Measurements from ENCODE around the gene DNAJB14. TPM values are rescaled to one million over a fixed set of nuclear protein-coding genes. Genes with fewer than 3 reads are reported as not detected.

DNAJB14 gene
- total and polyA plus RNA-seq, 2 experiments from 2014 or later, result 24.9 to 27.3 TPM

DNA sequence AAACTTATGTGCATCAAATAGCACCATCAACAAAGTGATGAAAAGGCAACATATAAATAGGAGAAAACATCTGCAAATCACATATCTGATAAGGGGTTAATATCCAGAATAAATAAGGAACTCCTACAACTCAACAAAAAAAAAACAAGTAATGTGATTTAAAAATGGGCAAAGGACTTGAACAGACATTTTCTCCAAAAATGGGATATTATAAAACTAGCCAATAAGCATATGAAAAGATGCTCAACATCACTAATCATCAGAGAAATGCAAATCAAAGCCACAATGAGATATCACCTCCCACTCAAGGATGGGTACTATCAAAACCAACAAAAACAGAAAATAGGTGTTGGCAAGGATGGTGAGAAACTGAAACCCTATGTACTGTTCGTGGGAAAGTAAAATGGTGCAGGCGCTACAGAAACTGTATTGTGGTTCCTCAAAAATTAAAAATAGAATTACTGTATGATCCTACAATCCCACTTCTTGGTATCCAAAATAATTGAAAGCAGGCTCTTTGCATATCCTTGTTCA, 2.4 kb downstream of the DNAJB14 start (continued):
- TF ChIP-seq, protein P1, sequence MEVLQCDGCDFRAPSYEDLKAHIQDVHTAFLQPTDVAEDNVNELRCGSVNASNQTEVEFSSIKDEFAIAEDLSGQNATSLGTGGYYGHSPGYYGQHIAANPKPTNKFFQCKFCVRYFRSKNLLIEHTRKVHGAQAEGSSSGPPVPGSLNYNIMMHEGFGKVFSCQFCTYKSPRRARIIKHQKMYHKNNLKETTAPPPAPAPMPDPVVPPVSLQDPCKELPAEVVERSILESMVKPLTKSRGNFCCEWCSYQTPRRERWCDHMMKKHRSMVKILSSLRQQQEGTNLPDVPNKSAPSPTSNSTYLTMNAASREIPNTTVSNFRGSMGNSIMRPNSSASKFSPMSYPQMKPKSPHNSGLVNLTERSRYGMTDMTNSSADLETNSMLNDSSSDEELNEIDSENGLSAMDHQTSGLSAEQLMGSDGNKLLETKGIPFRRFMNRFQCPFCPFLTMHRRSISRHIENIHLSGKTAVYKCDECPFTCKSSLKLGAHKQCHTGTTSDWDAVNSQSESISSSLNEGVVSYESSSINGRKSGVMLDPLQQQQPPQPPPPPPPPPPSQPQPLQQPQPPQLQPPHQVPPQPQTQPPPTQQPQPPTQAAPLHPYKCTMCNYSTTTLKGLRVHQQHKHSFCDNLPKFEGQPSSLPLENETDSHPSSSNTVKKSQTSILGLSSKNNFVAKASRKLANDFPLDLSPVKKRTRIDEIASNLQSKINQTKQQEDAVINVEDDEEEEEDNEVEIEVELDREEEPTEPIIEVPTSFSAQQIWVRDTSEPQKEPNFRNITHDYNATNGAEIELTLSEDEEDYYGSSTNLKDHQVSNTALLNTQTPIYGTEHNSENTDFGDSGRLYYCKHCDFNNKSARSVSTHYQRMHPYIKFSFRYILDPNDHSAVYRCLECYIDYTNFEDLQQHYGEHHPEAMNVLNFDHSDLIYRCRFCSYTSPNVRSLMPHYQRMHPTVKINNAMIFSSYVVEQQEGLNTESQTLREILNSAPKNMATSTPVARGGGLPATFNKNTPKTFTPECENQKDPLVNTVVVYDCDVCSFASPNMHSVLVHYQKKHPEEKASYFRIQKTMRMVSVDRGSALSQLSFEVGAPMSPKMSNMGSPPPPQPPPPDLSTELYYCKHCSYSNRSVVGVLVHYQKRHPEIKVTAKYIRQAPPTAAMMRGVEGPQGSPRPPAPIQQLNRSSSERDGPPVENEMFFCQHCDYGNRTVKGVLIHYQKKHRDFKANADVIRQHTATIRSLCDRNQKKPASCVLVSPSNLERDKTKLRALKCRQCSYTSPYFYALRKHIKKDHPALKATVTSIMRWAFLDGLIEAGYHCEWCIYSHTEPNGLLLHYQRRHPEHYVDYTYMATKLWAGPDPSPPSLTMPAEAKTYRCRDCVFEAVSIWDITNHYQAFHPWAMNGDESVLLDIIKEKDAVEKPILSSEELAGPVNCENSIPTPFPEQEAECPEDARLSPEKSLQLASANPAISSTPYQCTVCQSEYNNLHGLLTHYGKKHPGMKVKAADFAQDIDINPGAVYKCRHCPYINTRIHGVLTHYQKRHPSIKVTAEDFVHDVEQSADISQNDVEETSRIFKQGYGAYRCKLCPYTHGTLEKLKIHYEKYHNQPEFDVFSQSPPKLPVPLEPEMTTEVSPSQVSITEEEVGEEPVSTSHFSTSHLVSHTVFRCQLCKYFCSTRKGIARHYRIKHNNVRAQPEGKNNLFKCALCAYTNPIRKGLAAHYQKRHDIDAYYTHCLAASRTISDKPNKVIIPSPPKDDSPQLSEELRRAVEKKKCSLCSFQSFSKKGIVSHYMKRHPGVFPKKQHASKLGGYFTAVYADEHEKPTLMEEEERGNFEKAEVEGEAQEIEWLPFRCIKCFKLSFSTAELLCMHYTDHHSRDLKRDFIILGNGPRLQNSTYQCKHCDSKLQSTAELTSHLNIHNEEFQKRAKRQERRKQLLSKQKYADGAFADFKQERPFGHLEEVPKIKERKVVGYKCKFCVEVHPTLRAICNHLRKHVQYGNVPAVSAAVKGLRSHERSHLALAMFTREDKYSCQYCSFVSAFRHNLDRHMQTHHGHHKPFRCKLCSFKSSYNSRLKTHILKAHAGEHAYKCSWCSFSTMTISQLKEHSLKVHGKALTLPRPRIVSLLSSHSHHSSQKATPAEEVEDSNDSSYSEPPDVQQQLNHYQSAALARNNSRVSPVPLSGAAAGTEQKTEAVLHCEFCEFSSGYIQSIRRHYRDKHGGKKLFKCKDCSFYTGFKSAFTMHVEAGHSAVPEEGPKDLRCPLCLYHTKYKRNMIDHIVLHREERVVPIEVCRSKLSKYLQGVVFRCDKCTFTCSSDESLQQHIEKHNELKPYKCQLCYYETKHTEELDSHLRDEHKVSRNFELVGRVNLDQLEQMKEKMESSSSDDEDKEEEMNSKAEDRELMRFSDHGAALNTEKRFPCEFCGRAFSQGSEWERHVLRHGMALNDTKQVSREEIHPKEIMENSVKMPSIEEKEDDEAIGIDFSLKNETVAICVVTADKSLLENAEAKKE (CRISPR knock-in tag; IDR thresholded peaks at IDR 0.05), result no peak
- TF ChIP-seq EZH2 (IDR thresholded peaks at IDR 0.05; ENCODE audit: low read depth, unreplicated experiment) (no peak), POLR2AphosphoS5 (IDR thresholded peaks at IDR 0.05; ENCODE audit: low read depth) (no peak), ZNF114 (CRISPR knock-in tag; IDR thresholded peaks at IDR 0.05) (no peak), ZNF331 (CRISPR knock-in tag; IDR thresholded peaks at IDR 0.05; ENCODE audit: low read depth) (no peak)

DNA sequence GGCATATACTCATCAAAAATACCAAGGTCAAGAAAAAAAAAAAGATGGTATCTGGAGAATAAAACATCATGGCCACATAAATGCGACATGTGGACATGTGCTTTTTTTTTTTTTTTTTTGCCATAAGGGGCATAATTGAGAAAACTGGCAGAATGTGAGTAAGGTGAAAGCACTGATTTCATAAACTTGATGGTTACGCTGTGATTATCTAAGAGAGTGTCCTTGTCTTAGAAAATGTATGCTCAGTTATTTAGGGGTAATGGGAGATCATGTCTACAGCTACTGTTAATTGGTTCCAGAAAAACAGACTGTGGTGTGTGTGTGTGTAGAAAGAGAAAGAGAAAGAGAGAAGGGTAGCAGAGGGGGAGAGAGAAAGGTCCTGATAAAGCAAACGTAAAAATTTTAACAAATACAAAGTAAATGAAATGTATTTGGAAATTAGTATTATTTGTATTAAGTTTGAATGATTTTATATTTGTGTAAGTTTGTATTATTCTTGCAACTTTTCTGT, 8.1 kb downstream of the DNAJB14 start:
- no peak overlapping the region for H3K27ac ChIP-seq (ENCODE audit: low read depth)
- no peak overlapping the region for H3K4me3 Mint-ChIP-seq
- no peak overlapping the region for H3K4me3 ChIP-seq
- H3K27ac Mint-ChIP-seq, result no peak overlapping the region
- H3K4me1 Mint-ChIP-seq, result no peaks in the 10 kb centered on the region; the same call in 2 of the 3 replicates
- H2AFZ ChIP-seq, result no peak overlapping the region
- H3K27me3 Mint-ChIP-seq (ENCODE audit: insufficient read depth, low read depth, poor library complexity), result no peaks in the 10 kb centered on the region
- H4K20me1 ChIP-seq (replicated peaks; ENCODE audit: insufficient read depth), result peaks cover 7% of the 10 kb centered on the region
- no peak for ATAC-seq
- H3K4me2 ChIP-seq, result no peak overlapping the region
- H3K9me3 Mint-ChIP-seq, result peaks cover 16% of the 10 kb centered on the region
- H3K4me1 ChIP-seq (ENCODE audit: insufficient read depth), result 0 out of 2 replicates have a peak, but pooled peaks cover under 1% of the 10 kb centered on the region
- no peak for DNase-seq (ENCODE audit: low spot score)
- peaks cover 32% of the 10 kb centered on the region; the same call in 2 of the 3 replicates for H3K36me3 Mint-ChIP-seq (ENCODE audit: low read depth)
- H3K79me2 ChIP-seq (replicated peaks; ENCODE audit: insufficient read depth), result peaks cover 99% of the 10 kb centered on the region
- H3K9me2 ChIP-seq (ENCODE audit: insufficient read depth), result no peaks in the 10 kb centered on the region
- H3K27me3 ChIP-seq (ENCODE audit: insufficient read depth), result no peaks in the 10 kb centered on the region
- H3K36me3 ChIP-seq (ENCODE audit: insufficient read depth), result no peaks in the 10 kb centered on the region
- no peaks in the 10 kb centered on the region for H3F3A ChIP-seq (replicated peaks; ENCODE audit: low read depth)
- no peak for TF ChIP-seq JUNB (IDR thresholded peaks at IDR 0.05; ENCODE audit: unreplicated experiment)
- no peak for TF ChIP-seq POLR2AphosphoS5 (IDR thresholded peaks at IDR 0.05; ENCODE audit: low read depth)
- no peak for TF ChIP-seq NANOG (IDR thresholded peaks at IDR 0.05; ENCODE audit: borderline replicate concordance)
- no peak for TF ChIP-seq CREB1 (CRISPR knock-in tag; IDR thresholded peaks at IDR 0.05; ENCODE audit: low read depth)
- TF ChIP-seq EZH2 (IDR thresholded peaks at IDR 0.05; ENCODE audit: low read depth, unreplicated experiment), result no peak
- TF ChIP-seq, protein P2, sequence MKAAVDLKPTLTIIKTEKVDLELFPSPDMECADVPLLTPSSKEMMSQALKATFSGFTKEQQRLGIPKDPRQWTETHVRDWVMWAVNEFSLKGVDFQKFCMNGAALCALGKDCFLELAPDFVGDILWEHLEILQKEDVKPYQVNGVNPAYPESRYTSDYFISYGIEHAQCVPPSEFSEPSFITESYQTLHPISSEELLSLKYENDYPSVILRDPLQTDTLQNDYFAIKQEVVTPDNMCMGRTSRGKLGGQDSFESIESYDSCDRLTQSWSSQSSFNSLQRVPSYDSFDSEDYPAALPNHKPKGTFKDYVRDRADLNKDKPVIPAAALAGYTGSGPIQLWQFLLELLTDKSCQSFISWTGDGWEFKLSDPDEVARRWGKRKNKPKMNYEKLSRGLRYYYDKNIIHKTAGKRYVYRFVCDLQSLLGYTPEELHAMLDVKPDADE (IDR thresholded peaks at IDR 0.05), result no peak
